ENCODE results near the gene PLAAT2. TPM values are rescaled to one million over a fixed set of nuclear protein-coding genes. Genes with fewer than 3 reads are reported as not detected.

PLAAT2 gene
- total RNA-seq, 1 experiment from 2014 or later = 1.2 TPM

- BruUV-seq (replicated peaks) = no TSS peak
- Mint-ChIP-seq H3K9me3 (ENCODE audit: unreplicated experiment) (no peaks in the 10 kb centered on the region), H3K4me1 (ENCODE audit: low read depth, unreplicated experiment) (no peaks in the 10 kb centered on the region), H3K27ac (ENCODE audit: unreplicated experiment) (no peak overlapping the region), H3K36me3 (ENCODE audit: insufficient read depth, unreplicated experiment) (peaks cover 34% of the 10 kb centered on the region), H3K4me3 (ENCODE audit: unreplicated experiment) (no peak overlapping the region), H3K27me3 (ENCODE audit: insufficient read depth, unreplicated experiment) (no peaks in the 10 kb centered on the region)
- Histone ChIP-seq H3K4me1 (no peaks in the 10 kb centered on the region), H3K36me3 (ENCODE audit: control insufficient read depth, insufficient read depth, low read length) (no peaks in the 10 kb centered on the region; the same call in 1 of the 2 replicates), H3K4me3 (ENCODE audit: low read depth, low read length) (no peak overlapping the region), H3K27me3 (replicated peaks; ENCODE audit: control insufficient read depth, insufficient read depth, low read length) (no peaks in the 10 kb centered on the region), H3K9me3 (no peaks in the 10 kb centered on the region)
- no peak for DNase-seq
- ChIA-PET CTCF (interaction anchor here (0.6 kb wide), 1 partner anchor 120 kb away, joined by 3 read pairs; no protein-coding TSS in a partner anchor), POLR2A (no interaction called here)
- TF ChIP-seq CTCF (IDR thresholded peaks at IDR 0.05; ENCODE audit: insufficient read depth in 1 of 2, low read depth in 1 of 2, low read length in 1 of 2, severe bottlenecking in 1 of 2, unreplicated experiment in 1 of 2) = no peak
- intact Hi-C loops (cut with micrococcal nuclease; ENCODE audit: unreplicated experiment) = no loop called here
These were observed 36.3 kb upstream of the PLAAT2 start for GRCh38 chr11:63599211-63600122.

- Mint-ChIP-seq H3K9me3 (ENCODE audit: unreplicated experiment) (no peaks in the 10 kb centered on the region), H3K27ac (ENCODE audit: unreplicated experiment) (no peak overlapping the region), H3K36me3 (ENCODE audit: insufficient read depth, unreplicated experiment) (peaks cover 41% of the 10 kb centered on the region), H3K27me3 (ENCODE audit: insufficient read depth, unreplicated experiment) (no peaks in the 10 kb centered on the region), H3K4me1 (ENCODE audit: low read depth, unreplicated experiment) (no peaks in the 10 kb centered on the region), H3K4me3 (ENCODE audit: unreplicated experiment) (no peak overlapping the region)
- Histone ChIP-seq H3K4me1 (no peaks in the 10 kb centered on the region), H3K9me3 (no peaks in the 10 kb centered on the region), H3K4me3 (ENCODE audit: low read depth, low read length) (no peak overlapping the region), H3K36me3 (ENCODE audit: control insufficient read depth, insufficient read depth, low read length) (no peaks in the 10 kb centered on the region; the same call in 1 of the 2 replicates), H3K27me3 (replicated peaks; ENCODE audit: control insufficient read depth, insufficient read depth, low read length) (no peaks in the 10 kb centered on the region)
- no peak for TF ChIP-seq CTCF (IDR thresholded peaks at IDR 0.05; ENCODE audit: insufficient read depth in 1 of 2, low read depth in 1 of 2, low read length in 1 of 2, severe bottlenecking in 1 of 2, unreplicated experiment in 1 of 2)
- no TSS peak for BruUV-seq (replicated peaks)
- ChIA-PET CTCF (interaction anchor here (0.6 kb wide), 1 partner anchor 119 kb away, joined by 3 read pairs; no protein-coding TSS in a partner anchor), POLR2A (no interaction called here)
- intact Hi-C loops (cut with micrococcal nuclease; ENCODE audit: unreplicated experiment) = no loop called here
- DNase-seq = no peak
These were observed 35.4 kb upstream of the PLAAT2 start for GRCh38 chr11:63598556-63598955.

GRCh38 chr11:63595296-63595695, 32.1 kb upstream of the PLAAT2 start:
- H3K27ac Mint-ChIP-seq (ENCODE audit: unreplicated experiment) = no peak overlapping the region
- no peak for DNase-seq
- no peak overlapping the region for H3K4me3 Mint-ChIP-seq (ENCODE audit: unreplicated experiment)
- peaks cover 7% of the 10 kb centered on the region for H3K4me1 Mint-ChIP-seq (ENCODE audit: low read depth, unreplicated experiment)
- no peak for TF ChIP-seq CTCF (IDR thresholded peaks at IDR 0.05; ENCODE audit: insufficient read depth in 1 of 2, low read depth in 1 of 2, low read length in 1 of 2, severe bottlenecking in 1 of 2, unreplicated experiment in 1 of 2)
- no peak overlapping the region for H3K4me3 ChIP-seq (ENCODE audit: low read depth, low read length)
- intact Hi-C loops (cut with micrococcal nuclease; ENCODE audit: unreplicated experiment) = no loop called here
- CTCF ChIA-PET = interaction anchor here (0.6 to 0.9 kb wide), 2 partner anchors 31 to 40 kb away, joined by 3 read pairs; no protein-coding TSS in a partner anchor
- H3K36me3 ChIP-seq (ENCODE audit: control insufficient read depth, insufficient read depth, low read length) = peaks cover 2% of the 10 kb centered on the region; the same call in 1 of the 2 replicates
- H3K9me3 ChIP-seq = no peaks in the 10 kb centered on the region
- POLR2A ChIA-PET = no interaction called here
- peaks cover 45% of the 10 kb centered on the region for H3K36me3 Mint-ChIP-seq (ENCODE audit: insufficient read depth, unreplicated experiment)
- no TSS peak for BruUV-seq (replicated peaks)
- no peaks in the 10 kb centered on the region for H3K4me1 ChIP-seq
- no peaks in the 10 kb centered on the region for H3K27me3 Mint-ChIP-seq (ENCODE audit: insufficient read depth, unreplicated experiment)
- no peaks in the 10 kb centered on the region for H3K9me3 Mint-ChIP-seq (ENCODE audit: unreplicated experiment)
- no peaks in the 10 kb centered on the region for H3K27me3 ChIP-seq (replicated peaks; ENCODE audit: control insufficient read depth, insufficient read depth, low read length)

Data from Caco-2 (cell line).